Adipocyte (in vitro differentiated cells): ENCODE results near the gene CDC16.
A peak's percentile ranks its signal among the peaks of the same experiment; 100 is the strongest.
"Not testable (repeated sequence)": the region's sequence is repeated elsewhere in the genome, so short reads cannot be mapped to it uniquely, and the experiment has no call there.

Experiments used
- DNase-seq: peaks from one replicate; pipeline ENCODE4 v3.0.0-alpha.2; 2015; ENCODE audit warnings: low read depth
- H3K27me3 ChIP-seq: replicated peaks from 2 replicates; pipeline ENCODE4 v1.7.0; 2013; ENCODE audit warnings: mild to moderate bottlenecking, low read length, moderate library complexity; ENCODE audit not compliant: control insufficient read depth, insufficient read depth
- H3K36me3 ChIP-seq: 2 replicates; pipeline ENCODE4 v1.7.0; 2013; ENCODE audit warnings: low read length, mild to moderate bottlenecking, moderate library complexity; ENCODE audit not compliant: control insufficient read depth, insufficient read depth, severe bottlenecking
- H3K4me1 ChIP-seq: 2 replicates; pipeline ENCODE4 v1.7.0; 2013; ENCODE audit warnings: mild to moderate bottlenecking, low read length, moderate library complexity; ENCODE audit not compliant: control insufficient read depth, insufficient read depth
- H3K4me3 ChIP-seq: 2 replicates; pipeline ENCODE4 v1.7.0; 2013; ENCODE audit warnings: mild to moderate bottlenecking, low read length, moderate library complexity
- H3K9ac ChIP-seq: 2 replicates; pipeline ENCODE4 v1.7.0; 2013; ENCODE audit warnings: mild to moderate bottlenecking, low read length, moderate library complexity
- H3K9me3 ChIP-seq: 2 replicates; pipeline ENCODE4 v1.7.0; 2013; ENCODE audit warnings: mild to moderate bottlenecking, low read length, moderate library complexity; ENCODE audit not compliant: control insufficient read depth

The CDC16 gene

GRCh38 chr13:114264313-114264712 is 29.6 kb downstream of the CDC16 start:
- Histone ChIP-seq H3K36me3 (peaks cover 93% of the 10 kb centered on the region), H3K4me1 (peaks cover 20% of the 10 kb centered on the region)
- H3K9ac ChIP-seq, H3K9me3 ChIP-seq, H3K4me3 ChIP-seq, H3K27me3 ChIP-seq, DNase-seq: not testable (repeated sequence)

- no peak overlapping the region for H3K4me3 ChIP-seq
- H3K4me1 ChIP-seq, result peaks cover 20% of the 10 kb centered on the region
- H3K9ac ChIP-seq, result no peak overlapping the region
- DNase-seq, result peak; percentile 85
- H3K9me3 ChIP-seq, result no peaks in the 10 kb centered on the region
- peaks cover 92% of the 10 kb centered on the region for H3K36me3 ChIP-seq
- no peaks in the 10 kb centered on the region for H3K27me3 ChIP-seq
Measured at GRCh38 chr13:114264886-114265611, 30.4 kb downstream of the CDC16 start.

DNA sequence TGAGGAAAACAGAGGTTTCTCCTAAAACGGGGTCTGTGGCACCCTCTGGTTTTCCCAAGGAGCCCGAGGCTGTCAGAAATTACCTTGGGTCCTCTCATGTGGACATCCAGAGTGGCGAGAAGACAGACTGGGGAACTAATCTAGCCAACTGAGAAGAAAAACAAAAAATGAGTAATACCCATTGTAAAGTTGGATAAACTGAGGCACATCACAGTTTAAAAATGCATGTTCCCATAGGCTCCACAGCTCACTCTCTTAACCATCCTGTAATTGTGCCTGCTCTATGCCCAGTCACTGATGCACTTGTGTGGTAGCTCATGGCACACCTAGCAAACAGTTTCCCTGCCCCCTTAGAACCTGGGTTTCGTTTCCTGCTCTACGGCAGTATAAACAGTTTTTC is 31.5 kb downstream of the CDC16 start:
- H3K9me3 ChIP-seq, result no peaks in the 10 kb centered on the region
- H3K36me3 ChIP-seq, result peaks cover 84% of the 10 kb centered on the region
- no peak for DNase-seq
- H3K4me3 ChIP-seq, result no peak overlapping the region
- H3K9ac ChIP-seq, result no peak overlapping the region
- peaks cover 13% of the 10 kb centered on the region for H3K4me1 ChIP-seq
- no peaks in the 10 kb centered on the region for H3K27me3 ChIP-seq

DNA sequence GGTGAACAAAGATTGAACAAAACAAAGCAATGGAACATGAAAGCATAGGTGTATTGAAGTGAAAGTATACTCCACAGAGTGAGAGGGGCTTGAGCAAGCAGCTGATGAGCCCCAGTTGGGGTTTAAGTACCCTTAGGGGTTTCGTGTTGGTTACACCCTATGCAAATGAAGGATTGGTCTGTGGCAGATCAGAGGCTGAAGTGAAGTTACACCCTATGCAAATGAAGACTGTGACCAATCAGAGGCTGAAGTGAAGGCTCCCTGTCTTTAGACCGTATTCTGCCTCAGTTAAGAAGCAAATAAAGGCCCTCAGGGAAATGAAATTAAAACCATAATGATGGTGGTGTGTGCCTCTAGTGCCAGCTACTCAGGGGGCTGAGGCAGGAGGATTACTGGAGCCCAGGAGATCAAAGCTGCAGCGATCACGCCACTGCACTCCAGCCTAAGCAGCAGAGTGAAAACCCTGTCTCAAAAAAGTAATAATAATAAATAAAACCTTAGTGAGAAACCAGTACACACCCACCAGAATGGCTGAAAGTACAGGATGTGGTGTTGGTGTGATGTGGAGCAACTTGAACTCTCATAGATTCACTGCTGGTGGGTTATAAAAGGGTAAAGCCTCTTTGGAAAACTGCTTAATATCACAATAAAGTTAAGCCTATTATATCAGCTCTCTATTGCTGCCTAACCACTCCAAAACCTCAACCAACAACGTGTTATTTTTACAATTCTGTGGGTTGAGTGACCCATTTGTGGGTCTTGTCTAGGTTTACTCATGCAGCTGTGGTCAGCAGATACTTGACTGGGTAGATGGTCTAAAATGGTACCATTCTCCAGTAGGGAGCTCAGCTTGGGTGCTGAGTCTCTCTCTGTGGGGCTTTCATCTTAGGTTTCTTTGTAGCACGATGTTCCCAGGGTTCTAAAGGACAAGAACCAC is 33.9 kb downstream of the CDC16 start:
- Histone ChIP-seq H3K9me3 (no peaks in the 10 kb centered on the region), H3K9ac (no peak overlapping the region), H3K27me3 (no peaks in the 10 kb centered on the region), H3K4me1 (peaks cover 11% of the 10 kb centered on the region), H3K36me3 (peaks cover 77% of the 10 kb centered on the region), H3K4me3 (no peak overlapping the region)
- no peak for DNase-seq

DNA sequence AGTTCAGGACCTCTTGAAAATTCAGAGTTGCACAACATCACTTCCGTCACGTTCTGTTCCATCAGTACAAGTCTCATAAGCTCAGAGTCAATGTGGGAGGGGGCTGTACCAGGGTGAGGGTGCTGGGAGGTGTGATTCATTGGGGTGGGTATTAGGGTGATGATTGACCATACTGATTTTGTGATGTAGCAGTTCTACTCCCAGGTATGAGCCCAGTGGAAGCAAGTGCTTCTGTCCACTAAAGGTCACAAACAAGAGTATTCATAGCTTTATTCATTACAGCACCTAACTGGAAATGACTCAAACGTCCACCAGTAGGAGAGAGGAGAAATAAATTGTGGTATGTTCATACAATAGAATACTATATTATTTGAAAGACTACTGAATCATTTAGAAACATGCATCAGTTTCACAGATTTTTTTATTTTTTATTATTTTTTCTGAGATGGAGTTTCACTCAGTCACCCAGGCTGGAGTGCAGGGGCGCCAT is 34.6 kb downstream of the CDC16 start:
- Histone ChIP-seq H3K9ac (no peak overlapping the region), H3K36me3 (peaks cover 71% of the 10 kb centered on the region), H3K9me3 (no peaks in the 10 kb centered on the region), H3K4me1 (peaks cover 11% of the 10 kb centered on the region), H3K27me3 (no peaks in the 10 kb centered on the region), H3K4me3 (no peak overlapping the region)
- no peak for DNase-seq

DNA sequence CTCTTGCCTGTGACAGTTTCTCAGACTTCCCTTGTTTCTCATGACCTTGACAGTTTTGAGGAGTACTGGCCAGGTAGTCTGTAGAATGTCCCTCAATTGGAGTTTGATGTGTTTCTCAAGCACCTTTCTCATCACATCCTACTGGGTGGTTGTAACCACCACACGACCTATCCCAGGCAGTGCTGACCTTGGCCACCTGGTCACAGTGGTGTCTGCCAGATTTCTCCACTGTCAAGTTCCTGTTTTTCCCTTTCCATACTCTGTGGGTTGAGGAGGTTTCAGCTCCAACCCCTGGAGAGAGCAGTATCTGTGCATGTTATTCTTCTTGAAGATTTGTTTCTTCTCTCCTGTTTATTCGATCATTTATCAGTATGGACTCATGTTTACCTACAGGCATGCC is 38.3 kb downstream of the CDC16 start:
- H3K36me3 ChIP-seq, result peaks cover 63% of the 10 kb centered on the region

GRCh38 chr13:114275304-114275703 is 40.6 kb downstream of the CDC16 start:
- DNase-seq, result no peak
- H3K36me3 ChIP-seq, result peaks cover 41% of the 10 kb centered on the region

More for the DNA sequence above, 38.3 kb downstream of the CDC16 start:
- no peak for DNase-seq
- Histone ChIP-seq H3K4me1 (no peaks in the 10 kb centered on the region), H3K9ac (no peak overlapping the region), H3K4me3 (no peak overlapping the region), H3K9me3 (no peaks in the 10 kb centered on the region), H3K27me3 (no peaks in the 10 kb centered on the region)

GRCh38 chr13:114279146-114279545 is 44.4 kb downstream of the CDC16 start:
- H3K9ac ChIP-seq, result peak overlapping the region; percentile 95

More at GRCh38 chr13:114275304-114275703, 40.6 kb downstream of the CDC16 start:
- H3K9ac ChIP-seq, result no peak overlapping the region
- peaks cover 7% of the 10 kb centered on the region for H3K4me1 ChIP-seq
- H3K9me3 ChIP-seq, result no peaks in the 10 kb centered on the region
- no peaks in the 10 kb centered on the region for H3K27me3 ChIP-seq
- H3K4me3 ChIP-seq, result no peak overlapping the region

GRCh38 chr13:114279758-114280355 is 45.2 kb downstream of the CDC16 start:
- Histone ChIP-seq H3K27me3 (no peaks in the 10 kb centered on the region), H3K36me3 (peaks cover 23% of the 10 kb centered on the region), H3K4me1 (peaks cover 15% of the 10 kb centered on the region), H3K9ac (peak overlapping the region; percentile 95), H3K9me3 (no peaks in the 10 kb centered on the region), H3K4me3 (no peak overlapping the region)
- DNase-seq, result no peak

More at GRCh38 chr13:114279146-114279545, 44.4 kb downstream of the CDC16 start:
- no peak for DNase-seq
- Histone ChIP-seq H3K9me3 (no peaks in the 10 kb centered on the region), H3K27me3 (no peaks in the 10 kb centered on the region), H3K36me3 (peaks cover 22% of the 10 kb centered on the region), H3K4me3 (no peak overlapping the region), H3K4me1 (peaks cover 13% of the 10 kb centered on the region)

DNA sequence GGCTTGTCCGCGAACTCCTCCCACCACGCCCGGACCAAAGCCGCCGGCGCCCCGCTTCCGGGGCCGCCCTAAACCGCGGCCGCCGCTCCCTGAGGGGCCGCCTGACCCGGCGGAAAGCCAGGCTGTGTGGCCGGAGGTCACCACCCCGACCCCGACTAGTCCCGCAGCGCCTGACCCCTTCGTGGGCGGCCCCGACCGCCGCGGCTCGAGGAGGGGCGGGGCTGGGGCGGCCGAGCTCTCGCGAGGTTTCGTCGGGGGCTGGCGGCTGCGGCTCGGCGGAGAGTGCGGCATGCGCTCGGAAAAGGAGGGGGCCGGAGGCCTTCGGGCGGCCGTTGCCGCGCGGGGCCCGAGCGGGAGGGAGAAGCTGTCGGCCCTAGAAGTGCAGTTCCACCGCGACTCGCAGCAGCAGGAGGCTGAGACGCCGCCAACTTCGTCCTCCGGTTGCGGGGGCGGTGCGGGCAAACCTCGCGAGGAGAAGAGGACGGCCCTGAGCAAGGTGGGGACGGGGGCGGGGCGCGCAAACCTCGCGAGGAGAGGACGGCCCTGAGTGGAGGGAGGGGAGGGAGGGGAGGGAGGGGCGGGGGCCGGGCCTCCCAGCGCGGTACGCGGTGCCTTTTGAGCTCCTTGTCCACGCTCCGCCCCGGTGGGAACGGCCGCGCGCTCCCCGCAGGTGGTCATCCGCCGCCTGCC is 46.8 kb downstream of the CDC16 start, which contains the start of gene UPF3A:
Gene UPF3A, plus strand, starts transcription at position 251 of the 690 bp plus-strand sequence. Its CDS starts 39 bp downstream, at position 290.
- Histone ChIP-seq H3K4me3 (peak within 1 kb of the TSS; percentile 88), H3K9me3 (no peaks in the 10 kb centered on the region), H3K4me1 (peaks cover 15% of the 10 kb centered on the region), H3K9ac (peak within 1 kb of the TSS; percentile 95), H3K27me3 (no peaks in the 10 kb centered on the region), H3K36me3 (peaks cover 24% of the 10 kb centered on the region)
- DNase-seq, result peak; percentile 96
